ENCODE results near the gene NUDT22. TPM values are rescaled to one million over a fixed set of nuclear protein-coding genes. Genes with fewer than 3 reads are reported as not detected.
A peak's percentile ranks its signal among the peaks of the same experiment; 100 is the strongest.

The NUDT22 gene
- total RNA-seq, 3 donors from 2014 or later = 82.4 to 88.3 (median 86.1) TPM

DNA sequence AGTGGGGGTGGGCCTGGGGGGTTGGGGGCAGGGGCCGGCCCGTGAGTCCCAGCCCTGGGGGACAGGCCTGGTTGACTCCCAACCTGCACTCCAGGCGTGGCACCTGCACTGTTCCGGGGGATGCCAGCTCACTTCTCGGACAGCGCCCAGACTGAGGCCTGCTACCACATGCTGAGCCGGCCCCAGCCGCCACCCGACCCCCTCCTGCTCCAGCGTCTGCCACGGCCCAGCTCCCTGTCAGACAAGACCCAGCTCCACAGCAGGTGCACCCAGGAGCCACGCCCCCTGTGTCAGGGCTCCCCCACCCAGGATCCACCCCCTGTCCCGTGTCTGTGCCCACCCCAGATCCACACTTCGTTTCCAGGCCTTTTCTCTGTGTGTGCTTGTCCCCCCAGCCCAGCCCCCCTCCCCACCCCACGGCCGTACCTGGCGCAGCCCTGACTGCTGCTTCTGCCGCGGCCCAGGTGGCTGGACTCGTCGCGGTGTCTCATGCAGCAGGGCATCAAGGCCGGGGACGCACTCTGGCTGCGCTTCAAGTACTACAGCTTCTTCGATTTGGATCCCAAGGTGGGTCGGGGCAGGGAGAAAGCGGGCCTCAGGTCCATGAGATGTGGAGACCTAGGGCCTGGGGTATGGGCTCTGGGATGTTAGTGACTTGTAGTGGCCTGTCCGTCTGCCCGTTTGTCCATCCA is 14.7 kb upstream of the NUDT22 start:
- Mint-ChIP-seq H3K4me1 (ENCODE audit: low read depth) (peaks cover 28% of the 10 kb centered on the region), H3K4me3 (no peak overlapping the region), H3K27me3 (ENCODE audit: low read depth) (no peaks in the 10 kb centered on the region), H3K9me3 (no peaks in the 10 kb centered on the region), H3K36me3 (ENCODE audit: insufficient read depth) (peaks cover 33% of the 10 kb centered on the region)
- DNase-seq = no peak
- no peak for ATAC-seq

DNA sequence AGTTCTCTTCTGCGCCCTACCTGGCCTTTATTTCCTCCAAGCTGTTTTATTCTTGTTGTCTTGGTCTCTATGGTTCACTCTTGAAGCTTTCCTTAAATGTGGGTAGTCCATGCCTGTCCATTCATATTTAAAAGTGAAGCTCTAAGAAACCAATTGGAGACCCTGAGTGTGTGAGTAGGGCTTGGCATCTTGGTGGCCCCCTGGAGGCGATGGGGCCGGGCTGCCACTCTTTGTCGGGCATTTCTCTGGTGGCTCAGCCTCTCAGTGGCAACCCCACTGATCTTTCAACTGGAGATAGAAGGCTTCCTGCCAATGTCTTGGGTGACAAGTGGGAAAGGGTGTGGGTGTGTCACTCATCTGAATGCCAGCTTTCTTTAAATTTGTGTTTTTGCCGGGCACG is 9.2 kb upstream of the NUDT22 start:
- Mint-ChIP-seq H3K9me3 (no peaks in the 10 kb centered on the region), H3K4me1 (ENCODE audit: low read depth) (peaks cover 16% of the 10 kb centered on the region), H3K27me3 (ENCODE audit: low read depth) (no peaks in the 10 kb centered on the region), H3K4me3 (no peak overlapping the region), H3K36me3 (ENCODE audit: insufficient read depth) (peaks cover 23% of the 10 kb centered on the region)
- ATAC-seq (no peak), DNase-seq (no peak)

DNA sequence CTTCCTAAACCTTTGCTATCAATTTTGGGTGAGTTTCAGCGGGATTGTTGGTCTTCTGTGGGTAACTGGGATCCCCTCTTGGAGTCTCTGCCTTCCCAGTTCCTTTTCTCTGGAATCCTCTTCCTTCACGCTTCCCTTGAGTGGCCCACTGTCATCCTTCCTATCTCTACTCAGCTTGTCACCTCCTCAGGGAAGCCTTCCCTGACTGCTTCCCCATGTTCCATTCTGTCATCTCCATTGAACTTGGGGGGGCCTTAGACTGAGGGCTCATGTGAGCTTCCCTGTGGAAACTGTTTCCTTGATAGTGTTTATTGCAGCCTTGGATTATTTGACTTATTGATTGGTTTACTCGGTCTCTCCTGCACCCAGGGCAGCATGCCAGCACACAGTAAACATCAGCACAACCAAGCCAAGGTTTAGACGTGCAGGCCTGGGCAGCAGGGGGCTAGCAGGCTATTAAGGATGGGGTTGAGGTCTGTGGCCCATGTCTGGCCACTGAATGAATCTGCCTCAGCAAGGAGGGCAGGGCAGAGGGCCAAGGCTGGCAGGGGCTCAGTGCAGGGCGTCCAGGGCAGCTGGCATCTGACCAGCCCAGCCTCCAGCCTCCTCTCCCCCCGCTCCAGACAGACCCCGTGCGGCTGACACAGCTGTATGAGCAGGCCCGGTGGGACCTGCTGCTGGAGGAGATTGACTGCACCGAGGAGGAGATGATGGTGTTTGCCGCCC is 7.3 kb upstream of the NUDT22 start:
- Mint-ChIP-seq H3K27me3 (ENCODE audit: low read depth) (no peaks in the 10 kb centered on the region), H3K4me3 (no peak overlapping the region), H3K36me3 (ENCODE audit: insufficient read depth) (peaks cover 15% of the 10 kb centered on the region), H3K9me3 (no peaks in the 10 kb centered on the region), H3K4me1 (ENCODE audit: low read depth) (peaks cover 11% of the 10 kb centered on the region)
- ATAC-seq (no peak), DNase-seq (no peak)

DNA sequence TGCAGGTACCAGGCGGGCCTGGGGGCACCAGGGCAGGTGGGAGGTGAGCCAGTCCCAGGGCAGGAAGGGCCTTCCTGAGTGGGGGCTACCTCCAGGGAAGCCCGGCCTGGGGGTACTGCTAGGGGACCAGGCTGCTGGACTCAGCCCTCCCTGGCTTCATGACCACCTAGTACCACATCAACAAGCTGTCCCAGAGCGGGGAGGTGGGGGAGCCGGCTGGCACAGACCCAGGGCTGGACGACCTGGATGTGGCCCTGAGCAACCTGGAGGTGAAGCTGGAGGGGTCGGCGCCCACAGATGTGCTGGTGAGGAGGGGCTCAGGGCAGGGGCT is 6.8 kb upstream of the NUDT22 start:
- peaks cover 11% of the 10 kb centered on the region for H3K4me1 Mint-ChIP-seq (ENCODE audit: low read depth)
- ATAC-seq = no peak
- no peak overlapping the region for H3K4me3 Mint-ChIP-seq
- no peak for DNase-seq
- no peaks in the 10 kb centered on the region for H3K27me3 Mint-ChIP-seq (ENCODE audit: low read depth)
- no peaks in the 10 kb centered on the region for H3K9me3 Mint-ChIP-seq
- H3K36me3 Mint-ChIP-seq (ENCODE audit: insufficient read depth) = peaks cover 14% of the 10 kb centered on the region

DNA sequence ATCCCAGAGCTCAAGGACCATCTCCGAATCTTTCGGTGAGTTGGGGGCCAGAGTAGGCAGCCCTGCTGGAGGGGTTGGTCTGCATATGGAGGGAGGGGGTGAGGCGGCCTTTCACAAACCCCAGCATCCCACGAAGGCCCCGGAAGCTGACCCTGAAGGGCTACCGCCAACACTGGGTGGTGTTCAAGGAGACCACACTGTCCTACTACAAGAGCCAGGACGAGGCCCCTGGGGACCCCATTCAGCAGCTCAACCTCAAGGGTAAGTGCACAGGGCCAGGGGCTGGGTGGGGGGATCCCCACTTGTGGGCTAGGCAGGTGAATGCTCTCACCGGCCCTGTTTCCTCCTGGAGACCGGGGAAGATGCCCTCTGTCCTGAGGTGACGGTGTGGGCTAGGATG is 6.3 kb upstream of the NUDT22 start:
- Mint-ChIP-seq H3K4me1 (ENCODE audit: low read depth) (peaks cover 10% of the 10 kb centered on the region), H3K27me3 (ENCODE audit: low read depth) (no peaks in the 10 kb centered on the region), H3K36me3 (ENCODE audit: insufficient read depth) (peaks cover 14% of the 10 kb centered on the region), H3K9me3 (no peaks in the 10 kb centered on the region), H3K4me3 (no peak overlapping the region)
- DNase-seq (no peak), ATAC-seq (no peak)

DNA sequence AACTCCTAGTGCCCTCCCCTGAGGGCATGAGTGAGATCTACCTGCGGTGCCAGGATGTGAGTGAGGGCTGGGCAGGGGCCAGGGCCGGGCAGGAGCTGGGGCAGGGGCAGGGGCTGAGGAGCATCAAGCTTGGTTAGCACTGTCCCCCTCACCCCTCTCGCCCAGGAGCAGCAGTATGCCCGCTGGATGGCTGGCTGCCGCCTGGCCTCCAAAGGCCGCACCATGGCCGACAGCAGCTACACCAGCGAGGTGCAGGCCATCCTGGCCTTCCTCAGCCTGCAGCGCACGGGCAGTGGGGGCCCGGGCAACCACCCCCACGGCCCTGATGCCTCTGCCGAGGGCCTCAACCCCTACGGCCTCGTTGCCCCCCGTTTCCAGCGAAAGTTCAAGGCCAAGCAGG is 5.8 kb upstream of the NUDT22 start:
- H3K27me3 Mint-ChIP-seq (ENCODE audit: low read depth) = no peaks in the 10 kb centered on the region
- H3K4me1 Mint-ChIP-seq (ENCODE audit: low read depth) = peaks cover 11% of the 10 kb centered on the region
- H3K4me3 Mint-ChIP-seq = no peak overlapping the region
- ATAC-seq (no peak), DNase-seq (no peak)
- peaks cover 9% of the 10 kb centered on the region for H3K36me3 Mint-ChIP-seq (ENCODE audit: insufficient read depth)
- no peaks in the 10 kb centered on the region for H3K9me3 Mint-ChIP-seq

DNA sequence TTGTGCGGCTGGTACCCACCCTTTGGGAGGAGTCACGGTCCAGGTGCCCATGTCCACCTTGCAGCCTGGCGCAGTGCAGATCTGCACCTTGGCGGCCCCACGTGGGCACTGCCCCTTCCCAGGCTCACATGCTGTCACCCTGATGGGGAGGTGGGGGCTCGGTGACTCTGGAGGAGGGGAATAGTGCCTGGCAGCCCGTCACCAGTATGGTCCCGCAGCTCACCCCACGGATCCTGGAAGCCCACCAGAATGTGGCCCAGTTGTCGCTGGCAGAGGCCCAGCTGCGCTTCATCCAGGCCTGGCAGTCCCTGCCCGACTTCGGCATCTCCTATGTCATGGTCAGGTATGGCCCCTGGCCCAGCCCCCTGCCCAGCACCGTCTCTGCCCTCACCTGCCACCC is 5.3 kb upstream of the NUDT22 start:
- H3K4me1 Mint-ChIP-seq (ENCODE audit: low read depth) = peaks cover 13% of the 10 kb centered on the region
- H3K9me3 Mint-ChIP-seq = no peaks in the 10 kb centered on the region
- no peak for DNase-seq
- ATAC-seq = no peak
- H3K27me3 Mint-ChIP-seq (ENCODE audit: low read depth) = no peaks in the 10 kb centered on the region
- peaks cover 9% of the 10 kb centered on the region for H3K36me3 Mint-ChIP-seq (ENCODE audit: insufficient read depth)
- no peak overlapping the region for H3K4me3 Mint-ChIP-seq

DNA sequence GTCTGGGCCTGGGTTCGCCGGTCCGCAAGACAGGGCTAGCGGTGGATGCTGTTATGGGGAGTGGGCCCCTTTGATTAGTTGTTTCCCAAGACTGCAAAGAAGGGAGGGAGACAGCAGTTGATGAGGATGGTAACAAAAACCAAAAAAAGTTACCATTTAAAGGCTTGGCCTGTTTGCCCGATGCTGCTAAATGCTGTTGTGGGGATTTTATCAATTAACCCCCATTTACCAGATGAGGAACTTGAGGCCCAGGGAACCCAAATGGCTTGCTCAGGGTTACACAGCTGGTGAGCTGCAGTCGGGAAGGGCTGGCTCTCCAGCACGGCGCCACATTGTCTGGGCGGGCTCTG is 3.4 kb upstream of the NUDT22 start:
- peaks cover 19% of the 10 kb centered on the region for H3K4me1 Mint-ChIP-seq (ENCODE audit: low read depth)
- ATAC-seq (no peak), DNase-seq (no peak)
- H3K36me3 Mint-ChIP-seq (ENCODE audit: insufficient read depth) = peaks cover 5% of the 10 kb centered on the region
- H3K9me3 Mint-ChIP-seq = no peaks in the 10 kb centered on the region
- no peak overlapping the region for H3K4me3 Mint-ChIP-seq
- H3K27me3 Mint-ChIP-seq (ENCODE audit: low read depth) = no peaks in the 10 kb centered on the region

DNA sequence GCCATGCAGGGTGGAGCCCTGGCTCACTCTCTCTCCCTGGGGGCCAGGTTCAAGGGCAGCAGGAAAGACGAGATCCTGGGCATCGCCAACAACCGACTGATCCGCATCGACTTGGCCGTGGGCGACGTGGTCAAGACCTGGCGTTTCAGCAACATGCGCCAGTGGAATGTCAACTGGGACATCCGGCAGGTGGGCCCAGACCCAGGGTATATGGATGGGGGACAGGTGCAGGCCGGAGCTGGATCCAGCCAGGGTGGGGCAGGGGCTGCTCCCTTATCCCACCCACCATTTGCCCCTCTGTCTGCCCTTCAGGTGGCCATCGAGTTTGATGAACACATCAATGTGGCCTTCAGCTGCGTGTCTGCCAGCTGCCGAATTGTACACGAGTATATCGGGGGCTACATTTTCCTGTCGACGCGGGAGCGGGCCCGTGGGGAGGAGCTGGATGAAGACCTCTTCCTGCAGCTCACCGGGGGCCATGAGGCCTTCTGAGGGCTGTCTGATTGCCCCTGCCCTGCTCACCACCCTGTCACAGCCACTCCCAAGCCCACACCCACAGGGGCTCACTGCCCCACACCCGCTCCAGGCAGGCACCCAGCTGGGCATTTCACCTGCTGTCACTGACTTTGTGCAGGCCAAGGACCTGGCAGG is 2.9 kb upstream of the NUDT22 start:
- no peaks in the 10 kb centered on the region for H3K27me3 Mint-ChIP-seq (ENCODE audit: low read depth)
- H3K9me3 Mint-ChIP-seq = no peaks in the 10 kb centered on the region
- no peak overlapping the region for H3K4me3 Mint-ChIP-seq
- no peak for DNase-seq
- no peak for ATAC-seq
- H3K36me3 Mint-ChIP-seq (ENCODE audit: insufficient read depth) = peaks cover 5% of the 10 kb centered on the region
- H3K4me1 Mint-ChIP-seq (ENCODE audit: low read depth) = peaks cover 21% of the 10 kb centered on the region

DNA sequence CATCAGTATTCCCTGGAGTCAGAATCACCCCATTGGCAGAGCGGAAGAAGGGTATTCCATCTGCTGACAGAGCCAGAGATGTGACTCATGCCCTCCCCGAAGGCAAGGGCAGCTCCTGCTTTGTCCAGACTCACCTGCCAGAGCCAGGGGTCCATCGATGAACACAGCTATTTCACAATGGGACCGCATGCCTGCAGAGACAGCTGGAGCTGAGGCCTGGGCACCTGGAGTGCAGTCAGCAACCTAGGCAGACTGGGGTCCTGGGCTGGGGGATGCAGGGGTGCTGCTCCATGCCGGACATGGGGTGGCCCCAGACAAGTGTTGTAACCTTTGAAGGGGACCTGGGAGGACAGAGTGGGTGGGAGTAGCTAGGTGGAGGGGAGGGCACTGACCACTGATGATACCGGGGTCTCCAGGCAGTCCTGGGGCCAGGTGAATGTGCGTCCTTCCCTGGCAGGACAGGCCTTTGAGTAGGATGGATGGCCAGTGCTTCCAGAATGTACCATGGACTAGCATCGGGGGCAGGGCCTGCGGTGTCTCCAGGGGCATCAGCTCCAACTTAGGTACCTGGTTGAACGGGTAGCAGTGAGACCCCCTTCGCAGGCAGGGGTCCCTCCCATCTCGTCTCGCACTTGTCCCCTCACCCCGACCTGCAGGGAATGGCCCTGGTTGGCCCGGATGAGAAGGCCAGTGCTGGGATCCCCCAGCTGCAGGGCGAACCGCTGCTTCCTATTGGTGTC is 1.8 kb upstream of the NUDT22 start:
- Mint-ChIP-seq H3K4me1 (ENCODE audit: low read depth) (peaks cover 28% of the 10 kb centered on the region), H3K27me3 (ENCODE audit: low read depth) (no peaks in the 10 kb centered on the region), H3K4me3 (peak overlapping the region; percentile 86), H3K9me3 (no peaks in the 10 kb centered on the region), H3K36me3 (ENCODE audit: insufficient read depth) (no peaks in the 10 kb centered on the region)
- DNase-seq = no peak
- no peak for ATAC-seq

DNA sequence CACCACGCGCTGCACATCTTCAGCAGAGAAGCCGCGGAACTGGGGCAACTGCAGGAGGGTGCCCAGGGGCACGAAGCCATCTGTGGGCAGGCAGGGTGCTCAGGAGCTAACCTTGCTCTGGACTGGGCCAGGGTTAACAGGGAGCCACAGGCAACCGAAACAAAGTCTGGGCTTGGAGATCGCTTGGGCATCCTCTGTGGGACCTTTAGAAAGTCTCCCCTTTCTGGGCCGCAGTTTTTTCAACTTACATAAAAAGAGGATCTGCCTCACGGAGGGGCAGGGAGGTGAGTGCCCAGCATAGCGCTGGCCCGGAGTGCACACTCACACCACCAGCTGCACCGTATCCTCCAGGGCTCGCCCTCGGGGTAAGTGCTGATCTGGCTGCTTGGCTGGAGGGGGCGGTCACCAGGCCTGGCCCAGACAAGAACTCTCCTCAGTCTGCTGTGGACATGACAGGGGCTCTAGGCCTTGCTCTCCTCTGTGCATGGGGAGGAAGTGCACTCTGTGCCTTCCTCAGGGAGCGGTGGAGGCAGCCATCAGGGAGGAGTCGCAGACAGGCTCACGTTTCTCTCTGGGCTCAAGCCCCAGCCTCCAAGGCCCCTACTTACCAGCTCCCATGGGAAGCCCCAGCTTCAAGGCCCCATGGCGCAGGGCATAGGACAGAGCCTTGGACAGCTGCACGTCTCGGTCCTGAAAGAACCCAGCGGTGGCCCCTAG is 1.0 kb upstream of the NUDT22 start:
- ATAC-seq = no peak

DNA sequence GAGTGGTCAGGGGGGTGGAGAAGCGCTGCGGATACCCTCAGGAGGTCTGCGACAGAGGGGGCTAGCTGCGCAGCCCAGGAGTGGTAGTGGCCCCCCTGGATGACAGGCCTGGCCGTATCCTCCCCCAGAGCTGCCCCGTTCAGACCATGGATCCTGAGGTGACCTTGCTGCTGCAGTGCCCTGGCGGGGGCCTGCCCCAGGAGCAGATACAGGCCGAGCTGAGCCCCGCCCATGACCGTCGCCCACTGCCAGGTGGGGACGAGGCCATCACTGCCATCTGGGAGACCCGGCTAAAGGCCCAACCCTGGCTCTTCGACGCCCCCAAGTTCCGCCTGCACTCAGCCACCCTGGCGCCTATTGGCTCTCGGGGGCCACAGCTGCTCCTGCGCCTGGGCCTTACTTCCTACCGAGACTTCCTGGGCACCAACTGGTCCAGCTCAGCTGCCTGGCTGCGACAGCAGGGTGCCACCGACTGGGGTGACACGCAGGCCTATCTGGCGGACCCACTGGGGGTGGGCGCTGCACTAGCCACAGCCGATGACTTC is 505 bp downstream of the NUDT22 start:
- Mint-ChIP-seq H3K4me1 (ENCODE audit: low read depth) (peaks cover 42% of the 10 kb centered on the region), H3K9me3 (no peaks in the 10 kb centered on the region), H3K36me3 (ENCODE audit: insufficient read depth) (no peaks in the 10 kb centered on the region), H3K4me3 (peak overlapping the region; percentile 86), H3K27me3 (ENCODE audit: low read depth) (no peaks in the 10 kb centered on the region)
- DNase-seq (peak; percentile 38), ATAC-seq (peak; percentile 46 to 55)

More for the DNA sequence above, 1.0 kb upstream of the NUDT22 start:
- Mint-ChIP-seq H3K4me1 (ENCODE audit: low read depth) (peaks cover 35% of the 10 kb centered on the region), H3K27me3 (ENCODE audit: low read depth) (no peaks in the 10 kb centered on the region), H3K4me3 (peak overlapping the region; percentile 86), H3K36me3 (ENCODE audit: insufficient read depth) (no peaks in the 10 kb centered on the region), H3K9me3 (no peaks in the 10 kb centered on the region)
- no peak for DNase-seq

DNA sequence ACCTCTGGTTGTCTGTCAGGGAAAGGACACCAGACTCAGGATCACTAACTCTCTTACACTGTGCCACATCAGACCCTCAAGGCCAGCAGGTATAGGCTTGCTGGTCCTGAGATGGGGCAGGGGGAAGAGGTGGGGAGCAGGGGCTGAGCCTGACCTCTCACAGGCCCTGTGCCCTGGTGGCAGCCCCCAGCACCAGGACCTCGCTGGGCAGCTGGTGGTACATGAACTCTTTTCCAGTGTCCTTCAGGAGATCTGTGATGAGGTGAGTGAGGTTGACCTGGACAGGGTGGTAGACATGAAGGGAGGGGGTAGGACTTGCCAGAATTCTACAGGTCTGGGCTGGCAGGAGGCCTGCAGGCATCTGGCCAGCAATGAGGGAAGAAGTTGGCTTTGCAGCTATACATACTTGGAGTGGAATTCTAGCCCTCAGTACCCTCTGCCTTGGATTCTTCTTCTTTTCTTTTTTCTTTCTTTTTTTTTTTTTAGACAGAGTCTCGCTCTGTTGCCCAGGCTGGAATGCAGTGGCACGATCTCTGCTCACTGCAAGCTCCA is 1.4 kb downstream of the NUDT22 start:
- no peak for ATAC-seq

More for the DNA sequence above, 1.4 kb downstream of the NUDT22 start:
- no peak for DNase-seq
- Mint-ChIP-seq H3K9me3 (no peaks in the 10 kb centered on the region), H3K36me3 (ENCODE audit: insufficient read depth) (no peaks in the 10 kb centered on the region), H3K4me1 (ENCODE audit: low read depth) (peaks cover 48% of the 10 kb centered on the region), H3K4me3 (peak overlapping the region; percentile 86), H3K27me3 (ENCODE audit: low read depth) (no peaks in the 10 kb centered on the region)

All from activated T-cell treated with anti-CD3 and anti-CD28 coated beads, Interleukin-2, amount 50 U/mL, for 4 hours (primary cell).